Bronchial epithelial cell (primary cell): Measurements from ENCODE around the gene TNFRSF19. TPM values are rescaled to one million over a fixed set of nuclear protein-coding genes. Genes with fewer than 3 reads are reported as not detected.
A peak's percentile ranks its signal among the peaks of the same experiment; 100 is the strongest.

ENCODE experiments used
- DNase-seq: peaks from one replicate; pipeline ENCODE4 v3.0.0-alpha.2; 2010; ENCODE audit warnings: low read depth
- FAIRE-seq: peaks from 2 replicates; lab custom pipeline; 2011; peaks lifted over from hg19 to GRCh38; lab: Jason Lieb, UNC
- H3K27me3 ChIP-seq: 2 replicates; pipeline ENCODE4 v1.5.1; 2011; ENCODE audit warnings: low read length; ENCODE audit not compliant: control insufficient read depth, insufficient read depth
- H3K36me3 ChIP-seq: 2 replicates; pipeline ENCODE4 v1.5.1; 2011; ENCODE audit warnings: low read length; ENCODE audit not compliant: control insufficient read depth, insufficient read depth
- H3K4me3 ChIP-seq: 2 replicates; pipeline ENCODE4 v1.5.1; 2011; ENCODE audit warnings: mild to moderate bottlenecking, low read depth, low read length, control low read depth
- CTCF ChIP-seq: IDR thresholded peaks from 2 replicates; pipeline ENCODE4 v1.5.1; 2011; ENCODE audit warnings: mild to moderate bottlenecking, moderate library complexity, low read length, control low read depth, inconsistent platforms; ENCODE audit not compliant: insufficient read depth, severe bottlenecking
- total RNA-seq: library from RNA; depleted of rRNA; stranded (reverse); fragments of >200 nt; gene quantifications from 2 replicates; pipeline ENCODE4 v1.2.1, GENCODE V29; 2014

The TNFRSF19 gene
- total RNA-seq, 1 donor from 2014 or later = 1.3 TPM

- Histone ChIP-seq H3K36me3 (no peaks in the 10 kb centered on the region), H3K27me3 (no peaks in the 10 kb centered on the region), H3K4me3 (no peak overlapping the region)
- DNase-seq (no peak), FAIRE-seq (no peak)
- TF ChIP-seq CTCF = no peak
Measured at GRCh38 chr13:23627410-23627809, 57.2 kb downstream of the TNFRSF19 start.

- TF ChIP-seq CTCF = no peak
- Histone ChIP-seq H3K36me3 (no peaks in the 10 kb centered on the region), H3K4me3 (no peak overlapping the region), H3K27me3 (no peaks in the 10 kb centered on the region)
- FAIRE-seq (no peak), DNase-seq (no peak)
Measured at GRCh38 chr13:23628250-23628649, 58.0 kb downstream of the TNFRSF19 start.

- H3K4me3 ChIP-seq = no peak overlapping the region
- FAIRE-seq (peak; percentile 64), DNase-seq (no peak)
Measured at GRCh38 chr13:23628765-23629565, 58.8 kb downstream of the TNFRSF19 start.

GRCh38 chr13:23629566-23630272, 59.5 kb downstream of the TNFRSF19 start:
- no peak for DNase-seq
- no peaks in the 10 kb centered on the region for H3K27me3 ChIP-seq

More at GRCh38 chr13:23628765-23629565, 58.8 kb downstream of the TNFRSF19 start:
- TF ChIP-seq CTCF = no peak
- H3K36me3 ChIP-seq = no peaks in the 10 kb centered on the region
- no peaks in the 10 kb centered on the region for H3K27me3 ChIP-seq

GRCh38 chr13:23630349-23631093, 60.3 kb downstream of the TNFRSF19 start:
- DNase-seq = no peak
- H3K27me3 ChIP-seq = no peaks in the 10 kb centered on the region
- TF ChIP-seq CTCF = no peak
- H3K36me3 ChIP-seq = no peaks in the 10 kb centered on the region
- no peak overlapping the region for H3K4me3 ChIP-seq
- FAIRE-seq = no peak

More at GRCh38 chr13:23629566-23630272, 59.5 kb downstream of the TNFRSF19 start:
- no peak for FAIRE-seq
- Histone ChIP-seq H3K36me3 (no peaks in the 10 kb centered on the region), H3K4me3 (no peak overlapping the region)
- TF ChIP-seq CTCF = no peak
